PC-9 (cell line): ENCODE measurements around the gene NPY4R2.
"Not testable (repeated sequence)": the region's sequence is repeated elsewhere in the genome, so short reads cannot be mapped to it uniquely, and the experiment has no call there.

Source experiments
- EZH2 ChIP-seq: fragments of 200-600 bp; sonication (generic); IDR thresholded peaks from 2 replicates; pipeline ENCODE4 v1.8.0; 2017; ENCODE audit warnings: antibody characterized with exemption, low read depth
- TF ChIP-seq, protein P1 (sequence below): fragments of 200-600 bp; sonication (generic); conservative IDR thresholded peaks from 2 replicates; pipeline ENCODE4 v1.6.1; 2017; ENCODE audit warnings: mixed run types, antibody characterized with exemption, mild to moderate bottlenecking, moderate library complexity

DNA sequence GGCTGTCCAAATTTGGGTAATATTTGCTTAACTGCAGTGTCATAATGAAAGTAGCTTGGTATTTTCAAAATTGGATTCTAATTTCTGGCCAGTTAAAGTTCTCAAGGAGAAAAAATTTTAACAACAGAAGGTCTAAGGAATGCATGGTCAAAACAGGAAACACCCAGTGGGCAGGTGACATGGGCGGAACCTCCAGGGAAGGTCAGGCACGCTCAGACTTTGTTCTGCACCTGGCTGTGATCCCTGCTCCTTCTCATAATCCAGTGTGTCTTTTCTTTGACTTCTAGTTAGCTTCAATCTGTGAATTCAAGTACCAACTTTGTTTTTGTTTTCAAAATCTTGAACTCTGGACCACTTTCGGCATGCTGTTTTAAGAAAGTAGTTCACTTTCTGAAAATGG, 34.2 kb upstream of the NPY4R2 start:
- TF ChIP-seq, protein P1, sequence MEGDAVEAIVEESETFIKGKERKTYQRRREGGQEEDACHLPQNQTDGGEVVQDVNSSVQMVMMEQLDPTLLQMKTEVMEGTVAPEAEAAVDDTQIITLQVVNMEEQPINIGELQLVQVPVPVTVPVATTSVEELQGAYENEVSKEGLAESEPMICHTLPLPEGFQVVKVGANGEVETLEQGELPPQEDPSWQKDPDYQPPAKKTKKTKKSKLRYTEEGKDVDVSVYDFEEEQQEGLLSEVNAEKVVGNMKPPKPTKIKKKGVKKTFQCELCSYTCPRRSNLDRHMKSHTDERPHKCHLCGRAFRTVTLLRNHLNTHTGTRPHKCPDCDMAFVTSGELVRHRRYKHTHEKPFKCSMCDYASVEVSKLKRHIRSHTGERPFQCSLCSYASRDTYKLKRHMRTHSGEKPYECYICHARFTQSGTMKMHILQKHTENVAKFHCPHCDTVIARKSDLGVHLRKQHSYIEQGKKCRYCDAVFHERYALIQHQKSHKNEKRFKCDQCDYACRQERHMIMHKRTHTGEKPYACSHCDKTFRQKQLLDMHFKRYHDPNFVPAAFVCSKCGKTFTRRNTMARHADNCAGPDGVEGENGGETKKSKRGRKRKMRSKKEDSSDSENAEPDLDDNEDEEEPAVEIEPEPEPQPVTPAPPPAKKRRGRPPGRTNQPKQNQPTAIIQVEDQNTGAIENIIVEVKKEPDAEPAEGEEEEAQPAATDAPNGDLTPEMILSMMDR = not testable (repeated sequence)
- TF ChIP-seq EZH2 = not testable (repeated sequence)
